Caco-2 (cell line): Measurements from ENCODE around the gene LRRC7. TPM values are rescaled to one million over a fixed set of nuclear protein-coding genes. Genes with fewer than 3 reads are reported as not detected.
"Not testable (repeated sequence)": the region's sequence is repeated elsewhere in the genome, so short reads cannot be mapped to it uniquely, and the experiment has no call there.

Source experiments
- BruUV-seq: library from RNA; stranded (reverse); fragments of 400-500 nt; replicated peaks from 2 replicates; lab custom pipeline; 2021; lab: Mats Ljungman, UMichigan
- CTCF ChIA-PET: fragments of 300-600 bp; sonication (Branson Sonifier 250); formaldehyde crosslinking; loops from one replicate; lab custom pipeline; 2022; ENCODE audit warnings: antibody characterized with exemption; lab: Charles Lee
- POLR2A ChIA-PET: fragments of 300-600 bp; sonication (Branson Sonifier 250); formaldehyde crosslinking; loops from one replicate; lab custom pipeline; 2022; ENCODE audit warnings: antibody characterized with exemption; lab: Charles Lee
- DNase-seq, 2 experiments: peaks; one replicate each; pipeline versions ENCODE4 v3.0.0 to v3.0.0-alpha.2; 2020 to 2022
- H3K27me3 ChIP-seq: replicated peaks from 2 replicates; pipeline ENCODE4 v1.6.0; 2011; ENCODE audit warnings: low read length; ENCODE audit not compliant: control insufficient read depth, insufficient read depth
- H3K36me3 ChIP-seq: 2 replicates; pipeline ENCODE4 v1.5.1; 2011; ENCODE audit warnings: low read length; ENCODE audit not compliant: control insufficient read depth, insufficient read depth
- H3K4me1 ChIP-seq: fragments of 250-450 bp; sonication (Bioruptor Pico); 2 replicates; pipeline ENCODE4 v1.5.1; 2020; ENCODE audit warnings: mild to moderate bottlenecking
- H3K4me3 ChIP-seq: 2 replicates; pipeline ENCODE4 v1.5.1; 2011; ENCODE audit warnings: low read depth, mild to moderate bottlenecking, control low read depth, low read length
- H3K9me3 ChIP-seq: fragments of 250-450 bp; sonication (Bioruptor Pico); 2 replicates; pipeline ENCODE4 v1.5.1; 2020; ENCODE audit warnings: mild to moderate bottlenecking, moderate library complexity
- H3K27ac Mint-ChIP-seq: one replicate; pipeline ENCODE4 v1.8.0; 2022; ENCODE audit warnings: mixed read lengths; ENCODE audit not compliant: unreplicated experiment
- H3K27me3 Mint-ChIP-seq: one replicate; pipeline ENCODE4 v1.8.0; 2022; ENCODE audit warnings: mixed read lengths; ENCODE audit not compliant: insufficient read depth, unreplicated experiment
- H3K36me3 Mint-ChIP-seq: one replicate; pipeline ENCODE4 v1.8.0; 2022; ENCODE audit warnings: mild to moderate bottlenecking, mixed read lengths; ENCODE audit not compliant: insufficient read depth, unreplicated experiment
- H3K4me1 Mint-ChIP-seq: one replicate; pipeline ENCODE4 v1.8.0; 2022; ENCODE audit warnings: low read depth, mixed read lengths; ENCODE audit not compliant: unreplicated experiment
- H3K4me3 Mint-ChIP-seq: one replicate; pipeline ENCODE4 v1.8.0; 2022; ENCODE audit warnings: mild to moderate bottlenecking, moderate library complexity, mixed read lengths; ENCODE audit not compliant: unreplicated experiment
- H3K9me3 Mint-ChIP-seq: one replicate; pipeline ENCODE4 v1.8.0; 2022; ENCODE audit warnings: mixed read lengths; ENCODE audit not compliant: unreplicated experiment
- CTCF ChIP-seq, 2 experiments: fragments of 200-600 bp in 1 of 2; IDR thresholded peaks; 1 replicate in 1 of 2; 2 replicates in 1 of 2; pipeline versions ENCODE4 v1.5.1 to v1.8.0; 2011 to 2022; ENCODE audit warnings: antibody characterized with exemption in 1 of 2, control low read depth in 1 of 2, inconsistent platforms in 1 of 2, low read depth in 1 of 2, low read length in 1 of 2, mild to moderate bottlenecking in 1 of 2, moderate library complexity in 1 of 2; ENCODE audit not compliant: insufficient read depth in 1 of 2, severe bottlenecking in 1 of 2, unreplicated experiment in 1 of 2
- intact Hi-C: fragments of 100-400 bp; cut with micrococcal nuclease; formaldehyde crosslinking; loops from one replicate; pipeline ENCODE4 v1.10.0; 2022; ENCODE audit not compliant: unreplicated experiment
- total RNA-seq: library from RNA; stranded (reverse); gene quantifications from 2 replicates; pipeline ENCODE4 v1.2.3, GENCODE V29; 2022

The LRRC7 gene
- total RNA-seq, 1 experiment from 2014 or later, result 8.5 TPM

DNA sequence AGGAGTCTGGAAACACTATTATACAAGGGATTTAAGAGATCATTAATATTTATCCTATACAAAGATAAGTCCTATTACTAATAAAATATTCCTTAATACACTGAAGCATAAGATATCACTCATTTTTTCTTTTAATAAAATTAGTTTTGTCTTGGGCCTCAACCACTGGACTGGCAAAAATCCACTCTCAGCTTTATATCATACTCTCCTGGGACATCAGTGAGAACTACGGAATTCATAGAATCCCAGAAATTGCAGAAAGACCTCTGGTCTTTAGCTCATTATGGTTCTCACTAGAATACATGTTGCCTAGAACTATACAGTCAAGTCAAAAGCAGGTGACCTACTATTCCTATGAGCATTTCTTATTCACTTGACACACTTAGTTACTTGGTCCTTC lies 352.7 kb downstream of the LRRC7 start:
- Histone ChIP-seq H3K36me3 (no peaks in the 10 kb centered on the region), H3K4me3 (no peak overlapping the region), H3K9me3 (no peaks in the 10 kb centered on the region), H3K4me1 (no peaks in the 10 kb centered on the region), H3K27me3 (no peaks in the 10 kb centered on the region)
- TF ChIP-seq CTCF (IDR thresholded peaks at IDR 0.05; ENCODE audit: insufficient read depth in 1 of 2, low read depth in 1 of 2, low read length in 1 of 2, severe bottlenecking in 1 of 2, unreplicated experiment in 1 of 2), result no peak
- ChIA-PET POLR2A (no interaction called here), CTCF (no interaction called here)
- no peak overlapping the region for H3K27ac Mint-ChIP-seq
- no TSS peak for BruUV-seq
- no peaks in the 10 kb centered on the region for H3K4me1 Mint-ChIP-seq
- intact Hi-C loops, result no loop called here
- H3K9me3 Mint-ChIP-seq, result no peaks in the 10 kb centered on the region
- no peak overlapping the region for H3K4me3 Mint-ChIP-seq
- H3K27me3 Mint-ChIP-seq, result no peaks in the 10 kb centered on the region
- DNase-seq, result no peak
- no peaks in the 10 kb centered on the region for H3K36me3 Mint-ChIP-seq

GRCh38 chr1:69921486-69921885 lies 353.8 kb downstream of the LRRC7 start:
- intact Hi-C loops, result no loop called here
- Mint-ChIP-seq H3K9me3 (no peaks in the 10 kb centered on the region), H3K4me3 (no peak overlapping the region), H3K27me3 (no peaks in the 10 kb centered on the region), H3K27ac (no peak overlapping the region), H3K36me3 (no peaks in the 10 kb centered on the region), H3K4me1 (no peaks in the 10 kb centered on the region)
- DNase-seq, result no peak
- ChIA-PET POLR2A (no interaction called here), CTCF (no interaction called here)
- H3K36me3 ChIP-seq, result no peaks in the 10 kb centered on the region
- H3K27me3 ChIP-seq, result no peaks in the 10 kb centered on the region
- no peaks in the 10 kb centered on the region for H3K9me3 ChIP-seq
- H3K4me1 ChIP-seq, result no peaks in the 10 kb centered on the region
- no TSS peak for BruUV-seq
- H3K4me3 ChIP-seq, result no peak overlapping the region
- no peak for TF ChIP-seq CTCF (IDR thresholded peaks at IDR 0.05; ENCODE audit: insufficient read depth in 1 of 2, low read depth in 1 of 2, low read length in 1 of 2, severe bottlenecking in 1 of 2, unreplicated experiment in 1 of 2)

DNA sequence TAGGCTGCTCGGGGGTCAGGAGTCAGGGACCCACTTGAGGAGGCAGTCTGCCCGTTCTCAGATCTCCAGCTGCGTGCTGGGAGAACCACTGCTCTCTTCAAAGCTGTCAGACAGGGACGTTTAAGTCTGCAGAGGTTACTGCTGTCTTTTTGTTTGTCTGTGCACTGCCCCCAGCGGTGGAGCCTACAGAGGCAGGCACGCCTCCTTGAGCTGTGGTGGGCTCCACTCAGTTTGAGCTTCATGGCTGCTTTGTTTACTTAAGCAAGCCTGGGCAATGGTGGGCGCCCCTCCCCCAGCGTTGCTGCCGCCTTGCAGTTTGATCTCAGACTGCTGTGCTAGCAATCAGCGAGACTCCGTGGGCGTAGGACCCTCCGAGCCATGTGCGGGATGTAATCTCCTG lies 360.5 kb downstream of the LRRC7 start:
- H3K36me3 Mint-ChIP-seq, H3K4me3 ChIP-seq, H3K27ac Mint-ChIP-seq, H3K27me3 ChIP-seq, DNase-seq, BruUV-seq, intact Hi-C loops, H3K9me3 Mint-ChIP-seq, CTCF ChIA-PET, H3K4me3 Mint-ChIP-seq, POLR2A ChIA-PET, H3K27me3 Mint-ChIP-seq, H3K36me3 ChIP-seq, H3K9me3 ChIP-seq, H3K4me1 ChIP-seq: not testable (repeated sequence)
- peaks cover 12% of the 10 kb centered on the region for H3K4me1 Mint-ChIP-seq
